ENCODE measurements around the gene PHF2.

PHF2 gene

GRCh38 chr9:93682155-93682968, 106.0 kb downstream of the PHF2 start:
- DNase-seq: peak; percentile 25 to 50 (median 38)

- no peak for DNase-seq
Measured at GRCh38 chr9:93683331-93684134, 107.1 kb downstream of the PHF2 start.

GRCh38 chr9:93684161-93684765, 107.9 kb downstream of the PHF2 start:
- no peak for DNase-seq

GRCh38 chr9:93684806-93685543, 108.6 kb downstream of the PHF2 start:
- DNase-seq: no peak

- no peak for DNase-seq
Measured at GRCh38 chr9:93686127-93686879, 109.9 kb downstream of the PHF2 start.

- DNase-seq: no peak
Measured at GRCh38 chr9:93686880-93687236, 110.5 kb downstream of the PHF2 start.

GRCh38 chr9:93690618-93691017, 114.2 kb downstream of the PHF2 start:
- DNase-seq: no peak

GRCh38 chr9:93693129-93693528, 116.7 kb downstream of the PHF2 start:
- no peak for DNase-seq

- no peak for DNase-seq
Measured at GRCh38 chr9:93697352-93698139, 121.2 kb downstream of the PHF2 start.

- no peak for DNase-seq
Measured at GRCh38 chr9:93698140-93698908, 121.9 kb downstream of the PHF2 start.

- DNase-seq: no peak
Measured at GRCh38 chr9:93699650-93700049, 123.3 kb downstream of the PHF2 start.

GRCh38 chr9:93701494-93702218, 125.3 kb downstream of the PHF2 start:
- DNase-seq: no peak

GRCh38 chr9:93702261-93702660, 125.9 kb downstream of the PHF2 start:
- DNase-seq: no peak

GRCh38 chr9:93708289-93708986, 132.1 kb downstream of the PHF2 start:
- DNase-seq: no peak

GRCh38 chr9:93708987-93709302, 132.6 kb downstream of the PHF2 start:
- DNase-seq: no peak

GRCh38 chr9:93709600-93710369, 133.4 kb downstream of the PHF2 start:
- DNase-seq: no peak

GRCh38 chr9:93710370-93710723, 134.0 kb downstream of the PHF2 start:
- no peak for DNase-seq

GRCh38 chr9:93711002-93711401, 134.6 kb downstream of the PHF2 start:
- no peak for DNase-seq

GRCh38 chr9:93712896-93713295, 136.5 kb downstream of the PHF2 start:
- no peak for DNase-seq
